C4-2B (cell line): ENCODE measurements around the gene TLK2.
"Not testable (repeated sequence)": the region's sequence is repeated elsewhere in the genome, so short reads cannot be mapped to it uniquely, and the experiment has no call there.

Source experiments
- CTCF ChIP-seq: fragments of 450-650 bp; conservative IDR thresholded peaks from 2 replicates; pipeline ENCODE4 v1.5.1; 2017; ENCODE audit warnings: mild to moderate bottlenecking
- ZFX ChIP-seq: fragments of 450-650 bp; IDR thresholded peaks from 2 replicates; pipeline ENCODE4 v1.6.1; 2017

DNA sequence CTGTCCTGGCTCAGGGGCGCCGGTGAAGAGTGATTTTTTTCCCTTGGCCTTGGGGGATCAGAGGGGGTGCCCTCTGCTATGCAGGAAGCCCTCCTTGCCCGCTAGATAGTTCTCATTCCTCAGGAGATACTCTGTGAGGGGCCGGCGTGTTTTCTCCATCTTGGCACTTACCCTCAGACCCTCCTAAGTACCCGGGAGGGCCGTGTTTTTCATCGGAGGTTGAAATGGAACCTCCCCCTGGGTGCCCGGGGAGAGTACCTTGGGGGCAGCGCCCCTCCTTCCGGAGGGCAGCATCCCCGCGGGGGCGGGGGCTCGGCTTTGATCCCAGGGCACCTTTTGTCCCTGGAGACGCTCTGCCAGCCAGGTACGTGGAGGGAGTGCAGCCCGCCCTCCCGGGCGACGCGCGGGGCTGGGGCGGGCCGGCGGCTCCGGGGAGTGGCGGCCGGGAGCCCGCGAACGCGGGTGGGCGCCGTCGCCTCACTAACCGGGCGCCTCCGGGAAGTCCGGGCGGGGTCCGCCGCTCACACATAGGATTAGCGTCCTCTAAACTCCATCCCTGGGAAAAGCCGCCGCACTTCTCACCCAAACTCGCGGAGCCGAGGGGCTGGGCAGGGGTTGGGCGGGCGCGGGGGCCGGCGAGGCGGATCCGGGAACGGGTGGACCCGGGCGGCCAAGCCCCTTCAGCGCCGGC is 762 bp upstream of the TLK2 start:
- TF ChIP-seq CTCF, ZFX: not testable (repeated sequence)
